Activated CD4-positive, alpha-beta T cell treated with anti-CD3 and anti-CD28 coated beads, Interleukin-2, amount 50 U/mL, for 48 hours (primary cell): Measurements from ENCODE around the gene NRIP2.

Source experiments
- DNase-seq, 2 experiments: peaks; one replicate each; pipeline ENCODE4 v3.0.0-alpha.2; 2020

Gene NRIP2

GRCh38 chr12:2844786-2845185, 10.0 kb upstream of the NRIP2 start:
- DNase-seq, result no peak

GRCh38 chr12:2842948-2843347, 8.1 kb upstream of the NRIP2 start:
- no peak for DNase-seq

GRCh38 chr12:2841056-2841650, 6.3 kb upstream of the NRIP2 start:
- DNase-seq, result no peak

- no peak for DNase-seq
Observed at GRCh38 chr12:2836574-2836973, 1.7 kb upstream of the NRIP2 start.

- DNase-seq, result no peak
Observed at GRCh38 chr12:2835691-2836403, 1.0 kb upstream of the NRIP2 start.

- DNase-seq, result no peak
Observed at GRCh38 chr12:2833810-2834209, 1.0 kb downstream of the NRIP2 start.

- DNase-seq, result no peak
Observed at GRCh38 chr12:2833327-2833726, 1.5 kb downstream of the NRIP2 start.

- no peak for DNase-seq
Observed at GRCh38 chr12:2832550-2833127, 2.2 kb downstream of the NRIP2 start.

- no peak for DNase-seq
Observed at GRCh38 chr12:2829275-2829674, 5.6 kb downstream of the NRIP2 start.

GRCh38 chr12:2826721-2827515, 7.9 kb downstream of the NRIP2 start:
- no peak for DNase-seq

GRCh38 chr12:2826036-2826435, 8.8 kb downstream of the NRIP2 start:
- no peak for DNase-seq

GRCh38 chr12:2825132-2825531, 9.7 kb downstream of the NRIP2 start:
- no peak for DNase-seq

GRCh38 chr12:2824541-2824940, 10.3 kb downstream of the NRIP2 start:
- no peak for DNase-seq

- no peak for DNase-seq
Observed at GRCh38 chr12:2823483-2823882, 11.4 kb downstream of the NRIP2 start.

GRCh38 chr12:2820432-2820831, 14.4 kb downstream of the NRIP2 start:
- DNase-seq, result no peak

GRCh38 chr12:2819810-2820209, 15.0 kb downstream of the NRIP2 start:
- DNase-seq, result no peak

GRCh38 chr12:2813214-2814185, 21.3 kb downstream of the NRIP2 start:
- DNase-seq, result peak; percentile 47 to 63

- DNase-seq, result peak; percentile 97 to 98
Observed at GRCh38 chr12:2812290-2813213, 22.3 kb downstream of the NRIP2 start, which contains the start of gene ITFG2. Gene ITFG2, plus strand, starts transcription at chr12:2812668. Its CDS starts 93 bp downstream, at chr12:2812761.

GRCh38 chr12:2811801-2812200, 23.0 kb downstream of the NRIP2 start:
- DNase-seq, result no peak

GRCh38 chr12:2806700-2807099, 28.1 kb downstream of the NRIP2 start:
- no peak for DNase-seq

- DNase-seq, result no peak
Observed at GRCh38 chr12:2805143-2805520, 29.7 kb downstream of the NRIP2 start.
